Activated naive CD8-positive, alpha-beta T cell (primary cell): Measurements from ENCODE around the gene SRRD.
A peak's percentile ranks its signal among the peaks of the same experiment; 100 is the strongest.

Experiments
- H3K27ac Mint-ChIP-seq: one replicate; pipeline ENCODE4 v1.8.0; 2021; ENCODE audit warnings: mixed read lengths
- H3K27me3 Mint-ChIP-seq: one replicate; pipeline ENCODE4 v1.8.0; 2021; ENCODE audit warnings: mixed read lengths
- H3K36me3 Mint-ChIP-seq: one replicate; pipeline ENCODE4 v1.8.0; 2021; ENCODE audit warnings: mixed read lengths
- H3K4me1 Mint-ChIP-seq: one replicate; pipeline ENCODE4 v1.8.0; 2021; ENCODE audit warnings: low read depth, mixed read lengths
- H3K4me3 Mint-ChIP-seq: one replicate; pipeline ENCODE4 v1.8.0; 2021; ENCODE audit warnings: mild to moderate bottlenecking, mixed read lengths
- H3K9me3 Mint-ChIP-seq: one replicate; pipeline ENCODE4 v1.8.0; 2021; ENCODE audit warnings: low read depth, mixed read lengths

The SRRD gene

DNA sequence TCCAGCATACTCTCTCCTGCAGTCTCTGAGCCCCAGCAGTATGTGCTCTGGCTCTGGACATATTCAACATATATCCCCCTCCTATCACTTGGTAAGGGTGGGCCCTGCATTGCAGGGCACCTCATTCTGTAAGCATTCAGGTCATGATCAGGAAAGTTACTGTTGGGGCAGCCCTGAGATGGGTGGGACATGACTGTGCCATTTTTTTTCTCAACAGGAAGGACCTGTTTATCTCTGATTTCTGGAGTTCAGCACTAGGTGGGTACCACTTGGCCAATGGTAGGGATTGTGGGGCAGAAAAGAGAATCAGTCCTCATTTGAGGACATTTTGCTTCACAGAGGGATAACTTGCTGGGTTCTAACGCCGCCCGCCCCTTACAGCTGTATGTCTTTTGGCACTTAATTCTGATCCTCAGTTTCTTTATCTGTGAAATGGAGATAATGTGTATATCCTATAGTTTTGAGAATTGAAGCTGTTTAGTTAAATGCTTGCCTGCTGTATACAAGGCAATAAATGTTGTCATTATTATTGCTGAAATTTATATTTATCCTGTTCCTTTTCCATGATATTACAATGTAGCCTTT, 2.2 kb downstream of the SRRD start:
- peaks cover 5% of the 10 kb centered on the region for H3K36me3 Mint-ChIP-seq
- peak overlapping the region; percentile 72 for H3K27ac Mint-ChIP-seq
- peak overlapping the region; percentile 99 for H3K4me3 Mint-ChIP-seq
- no peaks in the 10 kb centered on the region for H3K9me3 Mint-ChIP-seq
- peaks cover 44% of the 10 kb centered on the region for H3K4me1 Mint-ChIP-seq
- H3K27me3 Mint-ChIP-seq, result no peaks in the 10 kb centered on the region

- H3K4me1 Mint-ChIP-seq, result peaks cover 39% of the 10 kb centered on the region
- H3K27ac Mint-ChIP-seq, result no peak overlapping the region
- no peaks in the 10 kb centered on the region for H3K9me3 Mint-ChIP-seq
- H3K4me3 Mint-ChIP-seq, result peak overlapping the region; percentile 48
- no peaks in the 10 kb centered on the region for H3K27me3 Mint-ChIP-seq
- H3K36me3 Mint-ChIP-seq, result peaks cover 3% of the 10 kb centered on the region
Observed at GRCh38 chr22:26486394-26486793, 2.7 kb downstream of the SRRD start.

DNA sequence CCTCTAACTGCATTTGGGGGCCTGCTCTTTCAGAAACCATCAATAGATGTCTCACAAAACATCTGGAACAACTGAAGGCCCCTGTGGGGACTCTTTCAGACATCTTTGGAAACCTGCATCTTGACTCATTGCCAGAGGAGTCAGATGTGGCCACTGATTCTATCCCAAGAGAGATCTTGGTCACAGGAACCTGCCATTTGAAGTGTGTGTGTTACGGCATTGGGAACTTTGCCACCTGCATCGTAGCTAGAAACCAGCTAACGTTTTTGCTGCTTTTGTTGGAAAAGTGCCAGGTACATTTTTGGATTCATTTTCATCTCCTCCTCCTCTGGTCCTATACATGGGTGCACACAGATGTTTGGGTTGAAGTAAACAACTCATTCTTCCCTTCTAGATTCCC, 4.3 kb downstream of the SRRD start:
- Mint-ChIP-seq H3K36me3 (no peaks in the 10 kb centered on the region), H3K9me3 (no peaks in the 10 kb centered on the region), H3K4me1 (peaks cover 23% of the 10 kb centered on the region), H3K27me3 (no peaks in the 10 kb centered on the region), H3K4me3 (no peak overlapping the region), H3K27ac (no peak overlapping the region)

GRCh38 chr22:26489447-26490036, 5.9 kb downstream of the SRRD start:
- no peak overlapping the region for H3K4me3 Mint-ChIP-seq
- H3K27ac Mint-ChIP-seq, result peak overlapping the region; percentile 71
- H3K4me1 Mint-ChIP-seq, result peaks cover 18% of the 10 kb centered on the region
- H3K36me3 Mint-ChIP-seq, result peaks cover 3% of the 10 kb centered on the region
- no peaks in the 10 kb centered on the region for H3K27me3 Mint-ChIP-seq
- H3K9me3 Mint-ChIP-seq, result no peaks in the 10 kb centered on the region

DNA sequence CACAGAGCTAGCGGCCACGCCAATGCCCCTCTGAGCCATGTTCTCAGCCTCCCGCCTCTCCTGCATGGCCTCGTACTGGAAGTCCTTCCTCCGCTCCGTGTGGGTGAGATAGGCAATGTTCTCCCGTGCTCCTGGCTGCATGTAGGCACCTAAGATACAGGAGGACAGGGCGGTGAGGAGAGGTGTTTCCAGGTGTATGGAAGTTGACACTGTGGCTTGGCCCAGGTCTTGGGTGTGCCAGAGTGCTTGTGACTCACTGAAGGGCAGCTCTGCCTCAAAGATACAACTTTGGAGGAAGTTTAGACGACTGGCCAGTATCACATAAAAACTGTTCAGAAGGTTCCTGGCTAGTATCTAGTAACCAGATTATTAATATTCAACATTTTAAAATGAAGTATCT, 8.5 kb downstream of the SRRD start:
- no peak overlapping the region for H3K27ac Mint-ChIP-seq
- H3K4me1 Mint-ChIP-seq, result peaks cover 3% of the 10 kb centered on the region
- peaks cover 3% of the 10 kb centered on the region for H3K36me3 Mint-ChIP-seq
- no peaks in the 10 kb centered on the region for H3K9me3 Mint-ChIP-seq
- H3K4me3 Mint-ChIP-seq, result no peak overlapping the region
- H3K27me3 Mint-ChIP-seq, result no peaks in the 10 kb centered on the region

GRCh38 chr22:26494506-26494905, 10.8 kb downstream of the SRRD start:
- H3K4me1 Mint-ChIP-seq, result peaks cover 3% of the 10 kb centered on the region
- H3K9me3 Mint-ChIP-seq, result no peaks in the 10 kb centered on the region
- H3K36me3 Mint-ChIP-seq, result peaks cover 3% of the 10 kb centered on the region
- H3K27me3 Mint-ChIP-seq, result no peaks in the 10 kb centered on the region
- no peak overlapping the region for H3K4me3 Mint-ChIP-seq
- H3K27ac Mint-ChIP-seq, result no peak overlapping the region

DNA sequence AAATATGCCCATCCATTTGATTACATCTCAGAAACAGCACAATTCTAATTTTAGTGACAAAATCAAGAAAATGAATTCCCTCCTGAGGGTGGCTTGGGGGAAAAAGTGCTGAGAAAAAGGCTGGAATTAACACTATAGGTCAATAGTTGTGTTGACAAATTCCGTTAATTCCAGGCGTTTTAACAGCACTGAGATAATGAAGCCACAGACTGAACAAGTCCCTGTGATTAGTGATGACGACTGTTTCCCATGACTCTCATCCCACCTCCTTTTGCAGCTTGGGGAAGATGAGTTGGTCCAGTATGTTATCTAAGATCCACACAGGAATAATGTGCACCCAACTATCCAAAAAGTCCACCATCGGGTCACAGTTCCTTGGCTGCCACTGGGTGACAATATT, 12.8 kb downstream of the SRRD start:
- Mint-ChIP-seq H3K9me3 (no peaks in the 10 kb centered on the region), H3K36me3 (peaks cover 3% of the 10 kb centered on the region), H3K27me3 (no peaks in the 10 kb centered on the region), H3K4me1 (peaks cover 5% of the 10 kb centered on the region), H3K4me3 (no peak overlapping the region), H3K27ac (no peak overlapping the region)

DNA sequence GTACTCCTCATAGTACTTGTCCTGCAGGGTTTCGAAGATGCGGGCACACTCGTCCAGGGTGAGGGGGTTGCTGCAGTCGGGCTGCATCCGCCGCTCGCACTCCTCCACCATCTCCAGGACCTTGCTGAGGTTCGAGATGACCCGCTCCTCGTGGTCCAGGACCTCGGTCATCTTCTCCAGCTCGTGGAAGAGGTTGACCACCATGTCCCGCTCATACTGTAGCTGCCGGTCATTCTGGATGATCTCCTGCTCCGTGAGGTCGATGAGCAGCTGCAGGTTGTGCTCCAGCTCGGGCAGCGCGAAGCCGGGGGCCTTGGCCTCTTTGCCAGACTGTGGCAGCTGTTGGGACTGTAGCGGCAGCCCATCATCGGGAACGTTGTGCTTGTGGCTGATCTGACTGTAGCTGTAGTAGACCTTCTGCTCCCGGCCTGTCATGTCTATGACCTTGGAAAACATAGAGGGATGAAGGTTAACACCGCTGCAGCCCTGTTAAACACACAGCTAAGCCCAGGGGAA, 15.6 kb downstream of the SRRD start:
- no peaks in the 10 kb centered on the region for H3K27me3 Mint-ChIP-seq
- H3K4me1 Mint-ChIP-seq, result peaks cover 22% of the 10 kb centered on the region
- H3K9me3 Mint-ChIP-seq, result no peaks in the 10 kb centered on the region
- no peak overlapping the region for H3K27ac Mint-ChIP-seq
- no peak overlapping the region for H3K4me3 Mint-ChIP-seq
- H3K36me3 Mint-ChIP-seq, result peaks cover 5% of the 10 kb centered on the region

- Mint-ChIP-seq H3K9me3 (no peaks in the 10 kb centered on the region), H3K27ac (no peak overlapping the region), H3K27me3 (no peaks in the 10 kb centered on the region), H3K4me3 (no peak overlapping the region), H3K4me1 (peaks cover 26% of the 10 kb centered on the region), H3K36me3 (peaks cover 9% of the 10 kb centered on the region)
Observed at GRCh38 chr22:26501996-26502395, 18.3 kb downstream of the SRRD start.

DNA sequence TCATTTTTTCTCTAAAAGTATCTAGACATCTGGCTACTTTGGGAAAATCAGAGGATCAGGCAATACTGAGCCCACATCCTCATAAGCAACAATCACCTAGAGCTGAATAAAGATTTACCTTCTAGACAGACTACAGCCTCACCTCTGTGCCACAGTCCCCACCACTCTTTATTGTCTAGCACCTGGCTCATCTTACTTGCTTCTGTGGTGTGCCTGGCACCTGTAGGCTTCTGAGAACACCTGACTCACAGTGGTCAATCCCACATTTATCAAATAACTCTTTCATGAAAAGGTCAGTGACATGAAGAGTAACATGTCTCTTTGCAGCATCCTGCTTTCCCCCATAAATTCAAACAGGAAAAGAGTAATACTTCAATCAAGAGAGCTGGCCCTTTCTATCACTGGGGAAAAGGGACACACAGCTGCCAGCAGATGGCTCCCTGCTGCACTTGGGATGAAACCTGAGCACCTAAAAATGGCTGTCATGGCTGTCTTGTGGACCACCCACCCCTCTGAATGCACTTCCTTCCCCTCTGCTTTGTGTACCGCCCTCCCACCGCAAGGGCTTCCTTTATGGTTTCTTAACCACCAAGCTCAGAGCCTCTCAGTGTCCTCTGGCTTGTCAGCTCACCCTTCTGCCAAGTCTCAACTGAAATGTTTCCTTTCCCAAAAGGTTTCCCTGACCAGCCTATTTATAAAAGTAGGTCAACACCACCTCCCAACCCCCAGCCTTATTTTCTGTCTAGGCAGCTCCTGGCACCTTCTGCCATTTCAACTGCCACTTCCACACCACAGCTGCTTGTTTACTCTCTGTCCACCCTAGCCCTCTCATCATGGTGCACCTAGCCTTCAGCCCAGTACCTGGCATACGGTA, 19.2 kb downstream of the SRRD start:
- Mint-ChIP-seq H3K9me3 (no peaks in the 10 kb centered on the region), H3K4me3 (peak overlapping the region; percentile 38), H3K36me3 (peaks cover 9% of the 10 kb centered on the region), H3K27ac (peak overlapping the region; percentile 83), H3K4me1 (peaks cover 26% of the 10 kb centered on the region), H3K27me3 (no peaks in the 10 kb centered on the region)

- Mint-ChIP-seq H3K27ac (peak overlapping the region; percentile 28), H3K4me3 (peak overlapping the region; percentile 53), H3K4me1 (peaks cover 26% of the 10 kb centered on the region), H3K36me3 (peaks cover 9% of the 10 kb centered on the region), H3K27me3 (no peaks in the 10 kb centered on the region), H3K9me3 (no peaks in the 10 kb centered on the region)
Observed at GRCh38 chr22:26503758-26504157, 20.1 kb downstream of the SRRD start.

DNA sequence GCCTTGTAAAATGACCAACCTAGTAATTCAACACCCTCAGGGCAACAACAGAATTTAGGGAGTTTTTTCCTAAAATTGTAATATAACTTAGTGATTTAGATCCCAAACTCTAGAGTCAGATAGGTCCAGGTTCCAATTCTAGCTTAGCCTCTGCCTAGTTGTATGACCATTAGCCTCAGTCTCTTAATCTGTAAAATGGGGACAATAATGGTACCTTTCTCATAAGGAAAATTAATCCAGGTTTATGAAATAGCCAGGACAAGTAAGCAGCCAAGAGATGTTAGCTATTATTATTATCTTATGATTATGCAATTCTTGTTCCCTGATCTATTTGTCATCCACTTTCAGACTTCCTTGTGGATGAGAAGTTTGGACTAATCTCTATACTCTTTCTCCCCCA, 24.5 kb downstream of the SRRD start:
- no peak overlapping the region for H3K4me3 Mint-ChIP-seq
- H3K27ac Mint-ChIP-seq, result no peak overlapping the region
- H3K4me1 Mint-ChIP-seq, result peaks cover 42% of the 10 kb centered on the region
- H3K36me3 Mint-ChIP-seq, result peaks cover 12% of the 10 kb centered on the region
- no peaks in the 10 kb centered on the region for H3K9me3 Mint-ChIP-seq
- no peaks in the 10 kb centered on the region for H3K27me3 Mint-ChIP-seq

DNA sequence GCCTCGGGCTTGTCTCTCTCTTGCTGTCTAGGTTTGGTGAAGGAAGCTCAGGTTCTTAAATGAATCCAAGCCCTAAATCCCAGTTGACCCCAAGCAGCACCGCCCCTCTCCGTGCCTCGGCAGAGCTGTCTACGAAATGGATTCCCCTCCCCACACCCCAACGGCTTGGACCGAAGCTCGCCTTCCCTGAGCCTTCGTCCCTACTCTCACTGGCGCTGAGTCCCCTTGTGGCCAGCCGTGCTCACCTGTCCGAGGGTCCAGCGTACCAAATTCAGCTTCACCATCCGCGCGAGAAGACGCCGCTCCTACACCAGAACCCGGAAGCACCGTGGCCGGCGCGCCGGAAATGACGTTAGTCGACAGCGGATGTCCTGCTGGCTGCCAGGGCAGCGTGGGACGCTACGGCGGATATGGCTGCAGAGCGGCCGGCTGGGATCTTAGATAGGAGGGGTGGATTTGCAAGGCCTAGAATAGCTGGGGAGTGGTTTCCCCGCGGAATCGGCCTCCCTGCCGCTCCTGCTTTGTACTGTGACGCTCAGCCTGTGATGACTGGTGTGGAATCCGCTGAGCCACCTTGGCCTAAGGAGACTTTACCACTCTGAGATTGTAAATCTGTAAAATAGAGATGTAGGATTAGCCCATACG, 28.6 kb downstream of the SRRD start, which contains the start of gene TFIP11:
TSS of gene TFIP11 (minus strand) at position 325 of the 645 bp plus-strand sequence. CDS start 2,201 bp downstream, outside the sequence.
- H3K4me1 Mint-ChIP-seq, result peaks cover 39% of the 10 kb centered on the region
- peak within 1 kb of the TSS; percentile 100 for H3K4me3 Mint-ChIP-seq
- no peaks in the 10 kb centered on the region for H3K9me3 Mint-ChIP-seq
- peaks cover 6% of the 10 kb centered on the region for H3K36me3 Mint-ChIP-seq
- peak within 1 kb of the TSS; percentile 95 for H3K27ac Mint-ChIP-seq
- no peaks in the 10 kb centered on the region for H3K27me3 Mint-ChIP-seq

GRCh38 chr22:26513838-26514237, 30.2 kb downstream of the SRRD start:
- H3K9me3 Mint-ChIP-seq, result no peaks in the 10 kb centered on the region
- H3K27ac Mint-ChIP-seq, result peak overlapping the region; percentile 54
- H3K4me3 Mint-ChIP-seq, result peak overlapping the region; percentile 100
- H3K36me3 Mint-ChIP-seq, result peaks cover 6% of the 10 kb centered on the region
- H3K27me3 Mint-ChIP-seq, result no peaks in the 10 kb centered on the region
- peaks cover 39% of the 10 kb centered on the region for H3K4me1 Mint-ChIP-seq
